ENCODE results near the gene GNA15.

DNA sequence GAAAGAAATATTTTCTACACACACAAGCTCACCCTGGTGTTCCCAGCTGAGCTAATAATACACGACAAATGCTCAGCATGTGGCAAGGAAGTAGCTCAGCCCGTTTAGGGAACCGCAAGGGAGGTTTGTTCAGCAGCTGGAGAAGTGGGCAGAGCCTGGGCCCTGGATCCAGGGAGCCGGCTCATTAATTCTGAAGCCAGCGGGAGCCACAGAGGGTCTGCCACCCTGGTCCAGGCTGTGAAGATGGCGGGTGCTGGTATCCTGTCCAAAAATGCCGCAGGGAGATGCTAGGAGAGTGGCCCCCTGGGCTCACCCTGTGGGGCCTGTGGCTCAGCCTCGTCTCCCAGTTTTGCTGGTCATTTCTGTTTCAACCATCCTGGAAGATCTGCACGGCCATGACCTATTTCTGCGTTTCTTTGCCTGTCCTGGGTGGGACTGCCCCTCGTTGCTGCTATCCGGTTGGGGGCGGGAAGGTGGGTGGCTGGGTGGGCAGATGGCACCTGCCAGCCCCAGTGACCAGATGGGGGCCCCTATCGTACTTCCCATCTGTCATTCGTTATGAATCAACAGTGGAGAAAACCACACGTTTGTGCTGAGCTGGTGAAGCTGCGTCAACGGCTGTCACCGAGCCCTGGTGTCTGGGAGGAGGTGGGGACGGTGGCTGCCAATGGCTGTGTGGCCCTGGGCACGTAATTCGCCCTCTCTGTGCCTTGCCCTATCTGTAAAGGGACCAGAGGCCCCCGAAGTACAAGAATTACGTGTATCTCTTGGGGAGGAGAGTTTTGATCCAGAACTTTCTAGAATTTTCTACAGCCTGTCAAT lies 2.7 kb upstream of the GNA15 start:
- TF ChIP-seq, protein P1, sequence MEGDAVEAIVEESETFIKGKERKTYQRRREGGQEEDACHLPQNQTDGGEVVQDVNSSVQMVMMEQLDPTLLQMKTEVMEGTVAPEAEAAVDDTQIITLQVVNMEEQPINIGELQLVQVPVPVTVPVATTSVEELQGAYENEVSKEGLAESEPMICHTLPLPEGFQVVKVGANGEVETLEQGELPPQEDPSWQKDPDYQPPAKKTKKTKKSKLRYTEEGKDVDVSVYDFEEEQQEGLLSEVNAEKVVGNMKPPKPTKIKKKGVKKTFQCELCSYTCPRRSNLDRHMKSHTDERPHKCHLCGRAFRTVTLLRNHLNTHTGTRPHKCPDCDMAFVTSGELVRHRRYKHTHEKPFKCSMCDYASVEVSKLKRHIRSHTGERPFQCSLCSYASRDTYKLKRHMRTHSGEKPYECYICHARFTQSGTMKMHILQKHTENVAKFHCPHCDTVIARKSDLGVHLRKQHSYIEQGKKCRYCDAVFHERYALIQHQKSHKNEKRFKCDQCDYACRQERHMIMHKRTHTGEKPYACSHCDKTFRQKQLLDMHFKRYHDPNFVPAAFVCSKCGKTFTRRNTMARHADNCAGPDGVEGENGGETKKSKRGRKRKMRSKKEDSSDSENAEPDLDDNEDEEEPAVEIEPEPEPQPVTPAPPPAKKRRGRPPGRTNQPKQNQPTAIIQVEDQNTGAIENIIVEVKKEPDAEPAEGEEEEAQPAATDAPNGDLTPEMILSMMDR (IDR thresholded peaks at IDR 0.05), result no peak
- no peak for TF ChIP-seq POLR2A (IDR thresholded peaks at IDR 0.05)
